BE2C (cell line): ENCODE measurements around the gene EFS.
A peak's percentile ranks its signal among the peaks of the same experiment; 100 is the strongest.

ENCODE experiments used
- DNase-seq: peaks from one replicate; pipeline ENCODE4 v3.0.0-alpha.2; 2020
- H3K27me3 ChIP-seq: fragments of 250-450 bp; sonication (Bioruptor Pico); 2 replicates; pipeline ENCODE4 v1.5.1; 2020; ENCODE audit warnings: mild to moderate bottlenecking
- H3K36me3 ChIP-seq: fragments of 250-450 bp; sonication (Bioruptor Pico); 2 replicates; pipeline ENCODE4 v1.5.1; 2020; ENCODE audit warnings: mild to moderate bottlenecking
- H3K4me1 ChIP-seq: fragments of 250-450 bp; sonication (Bioruptor Pico); 2 replicates; pipeline ENCODE4 v1.5.1; 2020
- H3K4me3 ChIP-seq: 2 replicates; pipeline ENCODE4 v1.5.1; 2011; ENCODE audit warnings: low read depth, low read length
- H3K9me3 ChIP-seq: fragments of 250-450 bp; sonication (Bioruptor Pico); 2 replicates; pipeline ENCODE4 v1.5.1; 2020
- CTCF ChIP-seq: IDR thresholded peaks from 2 replicates; pipeline ENCODE4 v1.5.1; 2012; ENCODE audit warnings: mild to moderate bottlenecking, low read depth, low read length

Gene EFS

GRCh38 chr14:23348297-23348655 is 16.7 kb downstream of the EFS start:
- DNase-seq: no peak

GRCh38 chr14:23347406-23348296 is 17.3 kb downstream of the EFS start:
- no peak for TF ChIP-seq CTCF
- Histone ChIP-seq H3K4me1 (peaks cover 3% of the 10 kb centered on the region; the same call in 1 of the 2 replicates), H3K4me3 (no peak overlapping the region), H3K27me3 (no peaks in the 10 kb centered on the region; the same call in 1 of the 2 replicates), H3K9me3 (no peaks in the 10 kb centered on the region), H3K36me3 (no peaks in the 10 kb centered on the region)
- no peak for DNase-seq

More at GRCh38 chr14:23348297-23348655, 16.7 kb downstream of the EFS start:
- Histone ChIP-seq H3K4me3 (no peak overlapping the region), H3K36me3 (no peaks in the 10 kb centered on the region), H3K9me3 (no peaks in the 10 kb centered on the region), H3K4me1 (peaks cover 3% of the 10 kb centered on the region; the same call in 1 of the 2 replicates), H3K27me3 (no peaks in the 10 kb centered on the region)
- no peak for TF ChIP-seq CTCF

- TF ChIP-seq CTCF: no peak
- Histone ChIP-seq H3K36me3 (no peaks in the 10 kb centered on the region), H3K4me1 (peaks cover 3% of the 10 kb centered on the region; the same call in 1 of the 2 replicates), H3K27me3 (no peaks in the 10 kb centered on the region; the same call in 1 of the 2 replicates), H3K9me3 (no peaks in the 10 kb centered on the region), H3K4me3 (no peak overlapping the region)
- no peak for DNase-seq
Observed at GRCh38 chr14:23346693-23347405, 18.1 kb downstream of the EFS start.

- H3K9me3 ChIP-seq: no peaks in the 10 kb centered on the region
- DNase-seq: no peak
- no peaks in the 10 kb centered on the region for H3K36me3 ChIP-seq
- no peaks in the 10 kb centered on the region; the same call in 1 of the 2 replicates for H3K27me3 ChIP-seq
- peak; percentile 10; the same call in 1 of the 2 replicates for TF ChIP-seq CTCF
- no peak overlapping the region for H3K4me3 ChIP-seq
- no peaks in the 10 kb centered on the region for H3K4me1 ChIP-seq
Observed at GRCh38 chr14:23345987-23346692, 18.8 kb downstream of the EFS start.

GRCh38 chr14:23344481-23344880 is 20.5 kb downstream of the EFS start:
- no peak for DNase-seq
- Histone ChIP-seq H3K36me3 (no peaks in the 10 kb centered on the region), H3K4me3 (no peak overlapping the region), H3K4me1 (no peaks in the 10 kb centered on the region), H3K27me3 (no peaks in the 10 kb centered on the region; the same call in 1 of the 2 replicates), H3K9me3 (no peaks in the 10 kb centered on the region; the same call in 1 of the 2 replicates)
- peak; percentile 22; the same call in 1 of the 2 replicates for TF ChIP-seq CTCF
